Erythroblast (primary cell): Measurements from ENCODE around the gene CIPC.

Source experiments
- GATA1 ChIP-seq: IDR thresholded peaks from 2 replicates; pipeline ENCODE4 v1.6.1; 2011; ENCODE audit warnings: low read depth, mild to moderate bottlenecking, control low read depth, low read length, moderate library complexity
- POLR2A ChIP-seq: IDR thresholded peaks from 2 replicates; pipeline ENCODE4 v1.6.1; 2011; ENCODE audit warnings: mild to moderate bottlenecking, low read length

DNA sequence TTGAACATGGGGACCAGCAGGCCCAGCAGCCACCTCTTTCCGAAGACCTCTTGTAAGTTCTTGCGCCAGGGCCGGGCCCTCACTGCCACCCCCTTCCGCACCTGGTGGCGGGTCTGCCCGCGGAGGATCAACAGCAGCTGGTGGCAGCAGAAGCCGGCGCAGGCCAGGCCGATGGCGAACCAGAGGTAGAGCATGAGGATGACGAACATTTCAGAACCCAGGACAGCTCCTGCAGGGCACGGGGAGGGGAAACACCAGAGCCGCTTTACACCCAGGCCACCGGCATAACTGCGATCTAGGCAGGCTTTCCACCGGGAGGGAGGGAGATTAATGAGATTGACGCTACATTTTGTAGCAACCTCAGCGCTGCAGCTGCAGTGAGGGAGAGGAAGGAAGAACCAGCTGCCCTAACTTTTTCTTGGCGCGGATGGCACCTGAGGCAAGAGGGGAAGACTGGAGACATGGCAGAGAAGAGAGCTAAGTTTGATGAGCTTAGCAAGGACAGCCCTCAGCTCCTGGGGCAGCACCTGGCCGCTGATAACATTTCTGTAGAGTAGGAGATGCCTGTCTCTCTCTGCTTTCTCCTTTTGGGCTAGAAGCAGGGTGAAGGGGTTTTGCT is 35.8 kb downstream of the CIPC start:
- TF ChIP-seq POLR2A (no peak), GATA1 (no peak)
